Stimulated activated CD4-positive, alpha-beta T cell treated with anti-CD3 and anti-CD28 coated beads, Interleukin-2, amount 100 ng/mL, for 24 hours (primary cell): ENCODE data around the gene OCA2.
"Not testable (repeated sequence)": the region's sequence is repeated elsewhere in the genome, so short reads cannot be mapped to it uniquely, and the experiment has no call there.

ENCODE experiments used
- DNase-seq, 2 donors: peaks; one replicate each; pipeline ENCODE4 v3.0.0-alpha.2; 2020

OCA2 gene

DNA sequence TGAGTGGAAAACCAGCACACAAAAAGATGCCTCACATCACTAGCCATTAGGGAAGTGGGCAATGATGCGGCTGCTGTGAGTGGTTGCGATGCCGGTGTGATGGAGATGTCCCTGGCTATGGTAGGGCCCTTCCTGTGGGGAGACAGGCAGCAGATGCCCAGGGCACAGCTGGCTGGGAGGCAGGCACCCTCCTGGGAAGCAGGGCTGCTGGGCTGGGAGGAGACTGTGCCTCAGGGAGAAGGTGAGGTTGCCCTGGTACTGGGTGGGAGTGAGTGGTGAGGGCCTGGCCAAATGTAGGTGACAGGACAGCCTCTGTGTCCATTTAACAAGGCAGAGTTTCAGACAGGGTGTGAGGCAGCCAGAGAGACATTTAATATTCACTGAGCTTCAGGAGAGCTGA lies 335.6 kb downstream of the OCA2 start:
- no peak for DNase-seq

DNA sequence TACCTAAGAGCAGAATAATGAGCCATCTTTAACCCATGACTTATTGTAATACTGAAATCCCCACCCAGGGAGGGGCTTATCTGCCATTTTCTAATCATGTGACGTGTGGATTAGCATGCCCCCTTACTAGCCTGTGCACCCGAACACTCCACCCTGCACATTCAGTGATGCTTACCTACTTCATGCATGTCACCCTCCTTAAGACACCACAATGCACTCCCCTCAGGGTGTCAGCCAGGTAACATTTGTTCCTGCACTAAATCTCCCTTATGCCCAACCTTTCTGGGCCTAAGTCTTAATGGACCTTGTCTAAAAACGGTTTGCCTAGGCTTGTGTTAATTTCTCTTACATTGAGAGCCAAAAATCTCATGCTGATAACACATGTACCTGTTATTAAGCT lies 336.6 kb downstream of the OCA2 start:
- DNase-seq: no peak

DNA sequence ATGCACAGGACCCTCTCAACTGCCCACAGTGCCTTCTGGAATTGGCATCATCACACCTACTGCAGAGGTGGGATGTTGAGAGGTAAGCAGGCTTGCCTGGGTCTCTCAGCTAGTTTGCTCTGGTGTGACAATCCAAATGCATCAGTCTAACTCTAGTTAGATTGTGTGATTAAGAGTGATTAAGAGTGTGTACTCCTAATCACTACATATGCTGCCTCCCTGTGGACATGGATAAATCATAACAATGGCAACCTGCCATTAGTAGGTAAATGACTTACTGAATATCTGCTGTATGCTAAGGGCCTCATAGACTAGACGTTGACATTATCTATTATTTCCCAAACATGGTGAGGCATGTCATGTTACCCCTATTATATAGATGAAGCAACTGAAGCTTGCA lies 342.1 kb downstream of the OCA2 start:
- no peak for DNase-seq

DNA sequence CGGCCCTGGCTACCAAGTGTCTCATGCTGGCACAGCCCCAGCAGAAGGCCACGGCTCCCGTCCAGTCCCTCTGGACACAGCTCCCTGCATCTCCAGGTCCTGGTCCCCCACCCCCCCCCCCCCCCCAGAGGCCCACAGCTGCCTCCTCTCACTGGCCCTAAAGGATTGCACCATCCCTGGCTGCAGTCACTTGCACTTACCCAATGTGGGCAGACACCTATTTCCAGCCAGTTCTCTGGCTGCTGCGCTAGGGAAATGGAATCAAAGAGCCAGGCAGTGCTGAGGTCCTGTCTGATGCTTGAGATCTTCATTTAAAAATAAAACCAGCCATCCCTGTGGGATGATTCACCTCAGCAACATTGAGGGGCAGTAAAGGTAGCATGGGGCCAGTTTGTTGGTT lies 346.4 kb downstream of the OCA2 start:
- no peak for DNase-seq

DNA sequence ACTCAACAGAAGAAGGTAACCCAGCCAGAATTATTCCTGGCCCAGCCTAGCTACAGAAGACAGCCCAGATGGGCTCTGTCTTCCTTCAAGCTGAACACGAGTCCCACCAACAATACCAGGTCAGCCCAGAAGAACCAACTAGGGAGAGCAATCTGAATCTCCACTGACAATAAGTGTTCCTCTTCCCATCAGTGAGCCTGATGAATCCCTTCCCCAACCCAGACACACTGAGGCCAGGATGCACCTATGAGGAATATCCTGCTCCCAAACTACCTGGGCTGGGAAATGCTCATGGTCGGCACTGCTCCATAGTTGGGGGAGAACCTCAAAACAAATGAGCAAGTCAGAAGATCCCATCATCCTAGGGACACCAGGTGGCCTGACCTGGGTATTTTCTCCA lies 351.1 kb downstream of the OCA2 start:
- DNase-seq: no peak

DNA sequence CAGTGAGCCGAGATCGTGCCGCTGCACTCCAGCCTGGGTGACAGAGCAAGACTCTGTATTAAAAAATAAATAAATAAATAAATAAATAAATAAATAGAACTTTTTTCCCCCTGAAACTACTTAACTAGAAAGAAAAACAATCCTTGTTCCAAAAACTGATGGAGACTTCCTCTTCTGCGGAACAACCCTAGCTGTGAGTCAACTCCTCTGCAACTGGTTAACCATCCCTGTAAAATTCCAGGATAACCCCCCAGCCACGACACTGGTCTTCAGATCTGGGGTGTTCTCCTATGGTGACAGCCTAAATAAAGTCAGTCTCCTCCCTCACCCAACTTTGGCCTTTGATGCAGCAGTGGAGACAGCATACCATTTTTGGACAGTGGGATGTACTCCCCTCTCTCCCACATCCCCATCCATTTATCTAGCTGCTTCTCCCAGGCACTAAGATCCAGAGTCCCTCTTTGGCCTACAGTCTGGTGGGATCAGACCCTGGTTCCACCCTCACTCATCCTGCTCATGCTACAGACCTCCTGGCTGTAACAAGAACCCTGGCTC lies 352.6 kb downstream of the OCA2 start:
- DNase-seq: no peak

DNA sequence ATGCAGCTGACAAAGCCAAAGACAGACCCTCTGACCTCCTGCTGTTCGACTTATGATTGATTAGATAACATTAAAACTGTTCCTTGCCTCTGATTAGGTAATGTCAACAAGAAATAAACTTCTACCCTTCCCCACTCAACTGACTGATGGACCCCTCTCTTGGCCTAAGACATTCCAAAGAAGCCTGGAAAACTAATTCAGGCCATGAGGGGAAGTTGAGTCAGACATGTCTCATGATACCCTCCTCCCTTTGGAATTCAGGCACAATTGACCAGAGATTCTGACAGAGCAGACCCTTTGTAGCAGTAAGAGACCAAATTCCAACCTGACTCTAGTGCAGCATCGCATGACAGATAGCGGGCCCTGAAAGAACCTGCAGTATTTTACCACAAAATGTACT lies 354.5 kb downstream of the OCA2 start:
- no peak for DNase-seq

DNA sequence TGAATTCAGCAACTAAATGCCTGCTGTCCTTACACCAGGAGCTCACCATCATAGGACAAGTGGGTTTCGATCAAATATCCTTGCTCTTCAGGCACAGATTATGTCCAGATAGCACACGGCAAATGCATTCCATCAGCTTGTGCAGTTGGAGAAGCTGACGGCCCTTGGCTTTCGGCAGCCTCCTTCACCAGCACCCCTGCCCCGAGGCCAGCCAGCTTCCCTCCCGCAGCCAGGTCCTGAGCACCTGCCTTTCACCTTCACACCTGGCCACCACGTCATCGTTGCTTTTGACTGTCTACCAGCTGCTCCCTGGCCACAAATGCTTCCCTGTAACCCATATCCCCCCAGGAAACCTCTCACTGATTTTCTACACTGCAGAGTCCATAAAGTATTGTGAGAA lies 355.5 kb downstream of the OCA2 start:
- no peak for DNase-seq

DNA sequence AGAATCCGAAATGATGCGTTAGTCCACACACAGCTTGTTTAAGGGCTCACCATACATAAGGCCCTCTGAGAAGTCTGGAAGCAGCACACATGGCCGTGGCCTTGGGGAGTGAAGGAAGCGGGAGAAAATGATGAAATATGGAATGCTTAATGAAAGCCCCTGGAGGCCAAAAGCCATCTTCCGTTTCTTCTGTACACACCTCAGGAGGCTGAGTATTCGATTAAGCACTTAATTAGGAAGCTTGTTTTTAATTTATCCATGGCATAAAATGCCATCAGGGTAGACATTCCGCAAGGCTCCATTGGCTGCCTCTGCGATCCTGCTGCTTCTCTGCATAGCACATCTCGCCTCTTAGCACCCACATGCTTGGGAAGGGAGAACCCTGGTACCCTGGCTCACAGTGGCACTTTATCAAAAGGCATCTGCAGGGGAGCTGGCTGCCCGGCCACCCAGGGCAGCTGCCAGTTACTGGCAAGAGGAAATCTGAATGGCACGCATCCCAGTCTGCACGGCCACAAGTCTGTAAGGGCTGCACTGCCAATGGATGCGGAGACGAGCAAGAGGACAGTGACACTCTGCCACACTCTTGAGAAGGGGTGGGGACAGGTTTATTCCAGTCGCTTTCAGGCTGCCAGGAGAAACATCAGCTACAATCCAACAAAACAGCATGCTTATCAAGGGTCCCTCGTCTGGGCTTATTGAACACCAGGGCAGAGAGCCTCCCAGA lies 356.2 kb downstream of the OCA2 start:
- no peak for DNase-seq

DNA sequence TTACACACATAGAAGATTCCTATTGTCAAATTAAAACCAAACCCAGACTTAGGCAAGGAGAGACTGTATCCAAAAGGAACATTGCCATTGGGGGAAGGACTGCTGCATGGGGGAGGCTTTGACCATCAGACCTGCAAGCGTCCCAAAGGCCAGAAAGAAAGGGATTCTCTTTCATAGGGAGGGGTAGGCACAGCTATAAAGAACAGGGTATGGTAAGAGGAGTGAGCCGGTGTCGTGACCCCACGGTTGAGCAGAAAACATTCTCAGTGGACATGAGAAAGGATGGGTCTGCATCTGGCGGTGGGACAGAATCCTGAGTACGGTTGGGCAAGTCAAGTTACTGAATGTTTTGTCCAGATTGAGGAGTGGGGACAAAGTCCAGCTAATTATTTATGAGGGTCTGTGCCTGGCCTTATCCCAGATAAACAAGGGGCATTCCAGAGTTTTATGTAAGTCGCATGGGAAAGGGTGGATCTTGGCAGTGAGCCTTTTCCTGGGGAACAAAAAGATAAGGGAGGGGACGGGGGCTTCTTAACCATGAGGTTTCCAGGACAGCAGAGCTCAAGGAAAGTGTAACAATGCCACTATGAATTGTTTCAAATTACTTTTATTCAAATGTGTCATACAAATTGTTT lies 357.8 kb downstream of the OCA2 start:
- DNase-seq: no peak

DNA sequence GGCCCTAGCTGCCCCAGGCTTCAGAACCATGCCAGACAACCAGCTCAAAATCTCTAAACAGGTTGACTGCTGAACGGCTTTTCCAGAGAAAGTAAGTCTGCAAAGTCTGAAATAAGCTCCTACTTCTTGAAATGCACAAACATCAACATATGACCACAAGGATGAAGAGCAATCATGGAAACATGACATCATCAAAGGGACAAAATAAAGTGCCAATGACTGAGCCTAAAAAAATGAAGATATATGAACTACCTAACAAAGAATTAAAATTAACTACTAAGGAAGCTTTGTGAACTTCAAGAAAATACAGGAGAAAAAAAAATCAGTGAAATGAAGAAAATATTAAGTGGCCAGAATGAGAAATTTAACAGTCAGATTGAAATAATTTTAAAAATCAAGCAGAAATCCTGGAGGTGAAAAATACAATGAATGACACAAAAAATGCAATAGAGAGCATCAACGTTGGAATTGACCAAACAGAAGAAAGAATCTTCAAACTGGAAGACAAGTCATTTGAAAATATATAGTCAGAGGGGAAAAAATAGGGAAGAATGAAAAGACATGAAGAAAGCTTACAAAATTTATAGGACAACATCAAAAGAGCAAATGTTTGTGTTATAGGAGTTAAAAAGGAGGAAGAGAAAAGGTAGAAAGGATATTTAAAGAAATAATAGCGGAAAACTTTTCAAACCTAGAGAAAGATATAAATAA lies 364.2 kb downstream of the OCA2 start:
- DNase-seq: no peak

DNA sequence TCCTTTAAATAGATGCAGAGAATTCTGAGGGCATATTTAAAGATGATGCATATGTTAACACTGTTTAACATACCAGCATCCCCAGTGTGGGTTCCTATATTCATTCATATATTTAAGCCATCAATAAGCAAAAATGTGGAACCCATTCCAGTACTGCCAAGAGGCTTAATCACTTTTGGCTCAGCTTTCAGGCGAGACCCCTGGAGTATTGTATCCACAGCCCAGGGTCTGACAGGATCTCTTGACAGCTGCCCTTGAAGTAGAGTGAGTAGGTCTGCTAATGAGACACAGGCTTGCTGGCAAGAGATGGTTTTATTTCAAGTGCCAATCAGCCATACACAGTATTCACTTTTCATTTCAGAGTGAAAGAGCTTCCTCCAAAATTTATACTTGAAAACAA lies 367.3 kb downstream of the OCA2 start:
- no peak for DNase-seq

DNA sequence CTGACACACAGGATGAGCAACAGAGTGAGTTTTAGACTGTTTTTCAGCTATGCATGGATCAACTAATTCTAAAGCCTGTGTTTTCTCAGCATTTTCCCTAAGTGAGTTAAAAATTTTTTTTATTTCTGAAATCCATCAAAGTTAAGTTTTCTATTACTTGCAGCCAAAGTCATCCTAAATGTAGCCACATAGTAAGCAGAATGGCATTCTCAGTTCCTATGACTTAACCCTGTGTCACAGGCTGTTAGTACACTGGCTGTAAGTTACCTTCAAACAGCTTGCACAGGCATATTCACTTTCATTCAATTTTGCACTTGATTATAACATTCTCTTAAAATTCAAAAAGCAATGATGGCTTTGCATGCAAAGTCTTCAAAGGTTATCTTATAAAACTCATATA lies 368.2 kb downstream of the OCA2 start:
- no peak for DNase-seq

DNA sequence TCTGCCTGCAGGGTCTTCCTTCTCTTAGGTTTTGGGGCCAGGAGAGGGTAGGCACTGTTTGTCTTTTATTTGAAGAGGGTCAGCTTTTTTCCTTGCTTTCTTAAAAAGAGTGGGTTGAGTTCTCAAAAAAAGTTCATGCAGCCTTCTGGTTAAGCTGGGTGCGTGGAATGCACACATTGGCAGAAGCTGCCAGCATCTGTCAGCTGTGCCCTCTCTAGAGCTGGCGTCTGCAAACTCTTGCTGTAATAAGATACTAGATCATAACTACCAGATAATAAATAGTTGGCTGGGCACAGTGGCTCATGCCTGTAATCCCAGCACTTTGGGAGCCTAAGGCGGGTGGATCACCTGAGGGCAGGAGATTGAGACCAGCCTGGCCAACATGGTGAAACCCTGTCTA lies 373.4 kb downstream of the OCA2 start:
- no peak for DNase-seq

DNA sequence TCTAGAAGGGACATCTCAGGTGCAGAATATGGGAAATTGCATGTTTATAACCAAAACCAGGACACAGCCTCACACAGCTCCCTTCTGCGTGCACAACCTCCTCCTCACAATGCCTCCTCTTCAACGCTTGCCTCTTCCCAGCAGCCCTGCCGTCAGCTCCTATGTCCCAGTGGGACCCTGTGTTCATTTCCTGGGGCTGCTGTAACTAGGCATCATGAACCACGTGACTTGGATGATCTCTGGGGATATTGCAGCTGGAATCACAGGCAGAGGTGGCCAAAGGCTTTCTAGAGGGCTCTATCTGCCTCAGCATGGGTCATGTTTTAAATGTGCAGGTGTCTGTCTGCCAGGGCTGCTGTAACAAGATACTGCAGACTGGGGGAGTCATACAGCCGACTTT lies 375.3 kb downstream of the OCA2 start:
- no peak for DNase-seq

DNA sequence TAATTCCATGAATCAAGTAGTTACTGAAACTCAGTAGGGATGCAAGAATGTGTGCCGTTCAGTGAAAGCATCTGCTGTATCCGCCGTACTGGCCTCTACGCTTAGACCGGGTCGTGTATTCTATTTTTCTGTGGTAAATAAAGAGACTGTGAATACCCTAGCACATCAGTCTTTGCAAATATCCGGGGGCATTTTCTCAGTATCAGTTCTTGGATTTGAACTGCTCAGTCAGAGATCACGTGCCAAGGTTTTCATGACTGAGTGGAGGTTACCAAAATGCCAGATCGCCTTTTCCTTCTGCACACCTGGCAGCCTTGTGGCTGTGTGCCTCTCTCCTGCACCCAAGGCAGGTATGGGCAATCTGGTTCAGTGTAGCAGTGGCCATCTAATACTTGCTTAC lies 377.0 kb downstream of the OCA2 start:
- no peak for DNase-seq

DNA sequence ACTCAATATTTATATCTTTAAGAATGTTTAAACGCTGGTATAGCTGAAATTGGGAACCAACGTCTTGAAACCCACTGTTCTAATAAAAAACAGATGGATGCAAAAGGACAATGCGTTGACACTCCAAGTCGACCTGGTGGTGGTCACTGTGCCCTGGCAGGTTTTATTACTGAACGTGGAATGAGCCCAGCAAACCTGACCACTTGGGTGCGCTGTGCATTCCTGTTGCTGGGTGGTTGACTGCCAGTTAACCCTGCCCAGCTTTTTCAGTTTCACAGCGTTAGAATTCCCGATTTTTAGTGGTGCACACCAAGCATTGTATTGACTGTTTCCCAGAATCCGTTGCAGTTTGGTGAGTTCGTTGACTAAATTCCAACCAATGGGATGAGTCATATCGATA lies 384.4 kb downstream of the OCA2 start:
- DNase-seq: no peak

DNA sequence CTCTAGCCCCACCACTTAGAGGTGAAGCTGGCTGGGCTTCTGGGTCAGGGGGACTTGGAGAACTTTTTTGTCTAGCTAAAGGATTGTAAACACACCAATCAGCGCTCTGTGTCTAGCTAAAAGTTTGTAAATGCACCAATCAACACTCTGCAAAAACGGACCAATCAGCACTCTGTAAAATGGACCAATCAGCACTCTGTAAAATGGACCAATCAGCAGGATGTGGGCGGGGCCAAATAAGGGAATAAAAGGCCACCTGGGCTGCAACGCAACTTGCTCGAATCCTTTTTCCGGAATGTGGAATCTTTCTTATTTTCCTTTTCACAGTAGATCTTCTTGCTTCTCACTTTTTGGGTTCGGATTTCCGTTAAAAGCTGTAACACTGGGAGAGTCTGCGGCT lies 385.3 kb downstream of the OCA2 start:
- DNase-seq: not testable (repeated sequence)

DNA sequence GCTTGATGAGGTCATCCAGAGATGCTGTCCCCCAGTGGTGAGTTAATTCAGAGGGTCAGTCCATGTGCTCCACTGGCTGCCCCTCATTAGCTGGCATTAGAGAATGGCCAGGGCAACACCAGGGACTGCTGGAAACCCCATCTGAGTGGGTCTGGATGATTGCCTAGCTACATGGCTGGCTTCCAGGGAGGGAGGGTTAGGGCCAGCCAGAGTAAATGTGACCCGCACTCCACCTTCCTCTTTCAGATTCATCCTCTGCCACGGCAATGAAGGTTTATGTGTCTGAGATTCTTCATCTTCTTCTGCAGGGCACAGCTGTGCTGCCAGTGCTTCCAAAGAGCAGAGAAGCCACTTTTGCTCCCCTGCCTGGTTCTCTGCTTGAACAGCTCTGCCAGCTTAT lies 391.9 kb downstream of the OCA2 start:
- no peak for DNase-seq

DNA sequence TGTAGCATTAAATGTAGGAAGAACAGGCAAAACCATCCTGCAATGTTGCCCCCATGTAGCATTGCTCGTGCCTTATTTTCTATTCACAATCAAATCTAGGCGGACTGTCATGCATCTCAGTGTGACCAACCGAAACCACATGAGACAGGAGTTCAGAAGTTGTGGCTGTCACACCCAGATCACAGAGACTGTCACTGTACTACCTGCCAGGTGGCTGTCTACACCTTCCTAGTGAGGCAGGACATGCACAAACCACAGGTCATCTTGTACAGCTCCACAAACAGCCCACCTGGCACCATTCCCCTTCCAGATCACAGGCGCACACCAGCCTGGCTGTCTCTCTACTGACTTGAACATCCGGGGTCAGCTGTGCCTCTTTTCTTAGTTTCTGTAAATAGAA lies 392.8 kb downstream of the OCA2 start:
- DNase-seq: no peak

DNA sequence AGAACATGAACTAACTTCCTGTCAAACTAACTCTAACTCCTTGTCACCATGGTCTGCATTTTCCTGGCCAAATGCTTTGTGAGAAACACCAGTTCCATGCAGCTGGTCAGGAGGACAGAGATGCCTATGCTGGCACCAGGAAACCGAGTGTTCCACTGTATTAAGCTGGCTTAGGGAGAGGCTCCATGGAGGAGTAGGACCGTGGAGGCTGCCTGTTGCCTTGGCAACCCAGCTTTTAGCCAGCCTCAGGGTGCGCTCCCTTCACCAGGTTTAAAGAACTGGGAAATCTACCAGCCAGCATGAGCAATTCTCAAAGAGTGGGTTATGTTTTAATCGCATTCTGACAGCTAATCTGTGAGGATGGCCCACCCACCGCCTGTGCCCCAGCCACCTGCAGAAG lies 394.1 kb downstream of the OCA2 start:
- DNase-seq: no peak
